ENCODE data around the gene C5orf22.

C5orf22 gene

DNA sequence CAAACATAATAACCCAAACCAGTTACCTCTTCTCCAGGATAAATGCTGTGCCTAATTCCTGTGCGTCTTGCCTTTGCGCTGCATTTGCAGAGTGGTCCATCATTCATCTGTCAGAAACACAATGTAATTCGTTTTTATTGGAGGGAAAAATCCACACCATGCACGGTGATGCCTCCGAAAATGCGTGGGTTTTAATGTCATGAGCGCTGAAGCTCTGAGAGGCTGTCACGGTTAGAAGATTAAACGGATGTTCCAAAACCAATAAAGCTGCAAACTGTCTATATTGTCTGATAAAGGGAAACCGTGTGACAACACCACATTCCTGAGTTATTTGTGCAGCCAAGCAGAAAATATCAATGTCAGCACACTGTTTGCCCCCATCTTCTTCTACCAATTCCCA, 27.6 kb upstream of the C5orf22 start:
- H3K9ac ChIP-seq (ENCODE audit: low read depth in 1 of 2, low read length in 2 of 2): no peak overlapping the region
- no peaks in the 10 kb centered on the region for H3K27me3 ChIP-seq (ENCODE audit: control insufficient read depth in 2 of 2, insufficient read depth in 2 of 2, low read length in 2 of 2)
- peaks cover 64 to 69% of the 10 kb centered on the region in 2 donors for H3K36me3 ChIP-seq (ENCODE audit: control insufficient read depth in 2 of 2, insufficient read depth in 2 of 2, low read length in 2 of 2)
- no peak overlapping the region for H3K4me3 ChIP-seq (ENCODE audit: low read length in 2 of 2)
- no peaks in the 10 kb centered on the region for H3K9me3 ChIP-seq (ENCODE audit: control insufficient read depth in 2 of 2, low read length in 2 of 2)
- H3K4me1 ChIP-seq (ENCODE audit: control insufficient read depth in 2 of 2, insufficient read depth in 2 of 2, low read length in 2 of 2): no peaks in the 10 kb centered on the region
- H3K27ac ChIP-seq (ENCODE audit: low read depth in 2 of 2, low read length in 2 of 2): no peak overlapping the region

DNA sequence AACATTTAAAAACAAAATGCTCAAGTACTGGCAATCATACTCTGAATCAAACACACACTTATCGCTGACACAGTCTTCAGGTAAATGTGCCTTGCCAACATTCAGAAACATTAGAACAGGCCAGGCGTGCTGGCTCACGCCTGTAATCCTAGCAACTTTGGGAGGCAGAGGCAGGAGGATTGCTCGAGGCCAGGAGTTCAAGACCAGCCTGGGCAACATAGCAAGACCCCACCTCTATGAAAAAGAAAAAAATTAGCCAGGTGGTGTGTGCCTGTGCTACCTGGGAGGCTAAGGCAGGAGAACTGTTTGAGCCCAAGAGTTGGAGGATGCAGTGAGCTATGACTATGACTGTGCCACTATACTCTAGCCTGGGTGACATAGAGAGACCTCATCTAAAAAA, 20.8 kb upstream of the C5orf22 start:
- H3K9ac ChIP-seq (ENCODE audit: low read depth in 1 of 2, low read length in 2 of 2): no peak overlapping the region
- no peaks in the 10 kb centered on the region for H3K4me1 ChIP-seq (ENCODE audit: control insufficient read depth in 2 of 2, insufficient read depth in 2 of 2, low read length in 2 of 2)
- H3K27me3 ChIP-seq (ENCODE audit: control insufficient read depth in 2 of 2, insufficient read depth in 2 of 2, low read length in 2 of 2): no peaks in the 10 kb centered on the region
- H3K4me3 ChIP-seq (ENCODE audit: low read length in 2 of 2): no peak overlapping the region
- no peaks in the 10 kb centered on the region for H3K9me3 ChIP-seq (ENCODE audit: control insufficient read depth in 2 of 2, low read length in 2 of 2)
- H3K27ac ChIP-seq (ENCODE audit: low read depth in 2 of 2, low read length in 2 of 2): no peak overlapping the region
- peaks cover 59 to 61% of the 10 kb centered on the region in 2 donors for H3K36me3 ChIP-seq (ENCODE audit: control insufficient read depth in 2 of 2, insufficient read depth in 2 of 2, low read length in 2 of 2)

DNA sequence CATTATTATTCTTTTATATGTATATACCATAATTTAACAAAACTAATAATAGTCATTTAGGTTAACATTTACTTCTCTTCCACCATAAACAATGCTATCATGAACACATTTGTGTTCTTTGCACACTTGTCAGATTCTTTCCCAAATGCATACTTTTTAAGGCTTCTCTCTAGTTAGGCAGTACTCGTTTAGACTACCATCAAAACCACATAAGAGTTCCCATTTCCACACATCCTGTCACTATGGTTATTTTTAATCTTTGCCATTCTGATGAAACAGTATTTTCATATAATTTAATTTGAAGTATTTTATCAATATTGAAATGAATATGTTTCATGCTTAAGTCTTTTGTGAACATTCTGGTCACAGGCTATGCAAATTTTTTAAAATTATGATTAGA, 15.3 kb upstream of the C5orf22 start:
- Histone ChIP-seq H3K9me3 (ENCODE audit: control insufficient read depth in 2 of 2, low read length in 2 of 2) (no peaks in the 10 kb centered on the region), H3K4me1 (ENCODE audit: control insufficient read depth in 2 of 2, insufficient read depth in 2 of 2, low read length in 2 of 2) (no peaks in the 10 kb centered on the region), H3K4me3 (ENCODE audit: low read length in 2 of 2) (no peak overlapping the region), H3K27me3 (ENCODE audit: control insufficient read depth in 2 of 2, insufficient read depth in 2 of 2, low read length in 2 of 2) (no peaks in the 10 kb centered on the region), H3K36me3 (ENCODE audit: control insufficient read depth in 2 of 2, insufficient read depth in 2 of 2, low read length in 2 of 2) (peaks cover 42 to 52% of the 10 kb centered on the region in 2 donors), H3K9ac (ENCODE audit: low read depth in 1 of 2, low read length in 2 of 2) (no peak overlapping the region), H3K27ac (ENCODE audit: low read depth in 2 of 2, low read length in 2 of 2) (no peak overlapping the region)

DNA sequence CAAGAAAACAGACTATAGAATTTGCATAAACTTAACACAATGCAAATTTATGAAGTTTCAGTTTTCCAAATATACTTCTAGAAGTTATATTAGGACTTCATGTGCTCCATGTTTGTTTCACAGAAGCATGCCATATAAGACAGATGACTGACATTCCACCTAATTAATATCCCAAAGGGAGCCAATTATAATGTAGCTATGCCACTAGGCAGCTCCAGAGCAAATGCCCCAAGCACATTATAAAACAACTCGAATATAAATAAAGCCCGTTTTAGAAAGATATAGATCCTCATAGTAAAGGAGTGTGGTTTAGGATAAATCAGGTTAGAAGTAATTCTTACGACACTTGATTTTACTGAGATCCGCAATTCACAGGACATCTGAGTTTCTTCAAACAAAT, 9.1 kb upstream of the C5orf22 start:
- no peak overlapping the region for H3K4me3 ChIP-seq (ENCODE audit: low read length in 2 of 2)
- H3K9ac ChIP-seq (ENCODE audit: low read depth in 1 of 2, low read length in 2 of 2): no peak overlapping the region
- H3K36me3 ChIP-seq (ENCODE audit: control insufficient read depth in 2 of 2, insufficient read depth in 2 of 2, low read length in 2 of 2): peaks cover 53 to 54% of the 10 kb centered on the region in 2 donors
- H3K27ac ChIP-seq (ENCODE audit: low read depth in 2 of 2, low read length in 2 of 2): no peak overlapping the region
- H3K4me1 ChIP-seq (ENCODE audit: control insufficient read depth in 2 of 2, insufficient read depth in 2 of 2, low read length in 2 of 2): no peaks in the 10 kb centered on the region
- no peaks in the 10 kb centered on the region for H3K27me3 ChIP-seq (ENCODE audit: control insufficient read depth in 2 of 2, insufficient read depth in 2 of 2, low read length in 2 of 2)
- H3K9me3 ChIP-seq (ENCODE audit: control insufficient read depth in 2 of 2, low read length in 2 of 2): no peaks in the 10 kb centered on the region

DNA sequence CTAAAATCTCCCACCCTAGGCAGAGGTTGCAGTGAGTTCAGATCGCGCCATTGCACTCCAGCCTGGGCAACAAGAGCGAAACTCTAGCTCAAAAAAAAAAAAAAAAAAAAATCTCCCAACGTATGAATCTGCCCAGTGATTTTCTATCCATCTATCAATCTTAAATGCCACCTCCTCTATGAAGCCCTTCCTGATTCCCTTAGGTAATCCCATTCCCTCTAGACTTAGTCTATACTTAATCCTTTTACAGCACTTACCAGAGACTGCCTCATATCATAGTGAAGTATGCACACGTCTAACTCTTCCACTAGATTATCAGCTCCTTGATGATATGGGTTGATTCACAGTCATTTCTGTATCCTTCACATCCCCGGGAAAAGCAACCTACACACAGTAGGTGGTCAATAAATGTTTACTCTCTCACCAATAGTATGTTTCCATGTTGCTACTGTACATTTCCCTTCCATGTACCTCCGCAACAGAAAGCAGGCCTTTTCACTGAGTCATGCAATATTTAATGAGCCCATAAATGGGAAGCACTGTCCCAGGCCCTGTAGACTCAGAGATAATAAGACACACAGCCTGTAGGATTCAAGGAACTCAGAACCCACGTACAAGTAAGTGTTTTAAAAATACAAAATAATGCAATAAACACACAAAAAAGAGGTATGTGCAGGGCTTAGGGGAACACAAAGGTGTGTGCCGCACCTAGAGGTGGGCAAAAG, 1.4 kb upstream of the C5orf22 start:
- Histone ChIP-seq H3K4me1 (ENCODE audit: control insufficient read depth in 2 of 2, insufficient read depth in 2 of 2, low read length in 2 of 2) (peaks cover 9 to 17% of the 10 kb centered on the region in 2 donors), H3K9me3 (ENCODE audit: control insufficient read depth in 2 of 2, low read length in 2 of 2) (no peaks in the 10 kb centered on the region), H3K36me3 (ENCODE audit: control insufficient read depth in 2 of 2, insufficient read depth in 2 of 2, low read length in 2 of 2) (peaks cover 38 to 45% of the 10 kb centered on the region in 2 donors), H3K9ac (ENCODE audit: low read depth in 1 of 2, low read length in 2 of 2) (peak overlapping the region in 1 of 2 donors; percentile 3), H3K4me3 (ENCODE audit: low read length in 2 of 2) (peak overlapping the region; percentile 85 to 98), H3K27me3 (ENCODE audit: control insufficient read depth in 2 of 2, insufficient read depth in 2 of 2, low read length in 2 of 2) (no peaks in the 10 kb centered on the region), H3K27ac (ENCODE audit: low read depth in 2 of 2, low read length in 2 of 2) (no peak overlapping the region)

DNA sequence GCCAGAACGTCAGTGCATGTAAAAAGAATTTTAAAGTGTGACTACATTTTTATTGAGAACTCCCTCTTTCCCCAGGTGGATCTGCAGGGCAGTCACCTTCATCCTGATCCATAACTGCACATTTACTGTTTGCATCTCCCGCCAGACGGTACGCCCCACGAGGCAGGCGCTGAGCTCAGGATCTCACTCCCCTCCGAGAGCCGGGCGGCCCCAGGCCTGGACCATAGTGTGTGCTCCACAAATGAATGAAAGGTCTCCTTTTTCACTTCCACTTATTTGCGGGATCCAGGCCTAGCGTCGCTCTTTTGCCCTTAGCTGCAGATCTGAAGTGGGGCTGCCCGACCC, 586 bp upstream of the C5orf22 start:
- Histone ChIP-seq H3K27ac (ENCODE audit: low read depth in 2 of 2, low read length in 2 of 2) (peak overlapping the region; percentile 47 to 78), H3K36me3 (ENCODE audit: control insufficient read depth in 2 of 2, insufficient read depth in 2 of 2, low read length in 2 of 2) (peaks cover 31 to 41% of the 10 kb centered on the region in 2 donors), H3K4me1 (ENCODE audit: control insufficient read depth in 2 of 2, insufficient read depth in 2 of 2, low read length in 2 of 2) (peaks cover 9 to 17% of the 10 kb centered on the region in 2 donors), H3K9me3 (ENCODE audit: control insufficient read depth in 2 of 2, low read length in 2 of 2) (no peaks in the 10 kb centered on the region), H3K27me3 (ENCODE audit: control insufficient read depth in 2 of 2, insufficient read depth in 2 of 2, low read length in 2 of 2) (no peaks in the 10 kb centered on the region), H3K4me3 (ENCODE audit: low read length in 2 of 2) (peak overlapping the region; percentile 85 to 98), H3K9ac (ENCODE audit: low read depth in 1 of 2, low read length in 2 of 2) (peak overlapping the region; percentile 64 to 92)

DNA sequence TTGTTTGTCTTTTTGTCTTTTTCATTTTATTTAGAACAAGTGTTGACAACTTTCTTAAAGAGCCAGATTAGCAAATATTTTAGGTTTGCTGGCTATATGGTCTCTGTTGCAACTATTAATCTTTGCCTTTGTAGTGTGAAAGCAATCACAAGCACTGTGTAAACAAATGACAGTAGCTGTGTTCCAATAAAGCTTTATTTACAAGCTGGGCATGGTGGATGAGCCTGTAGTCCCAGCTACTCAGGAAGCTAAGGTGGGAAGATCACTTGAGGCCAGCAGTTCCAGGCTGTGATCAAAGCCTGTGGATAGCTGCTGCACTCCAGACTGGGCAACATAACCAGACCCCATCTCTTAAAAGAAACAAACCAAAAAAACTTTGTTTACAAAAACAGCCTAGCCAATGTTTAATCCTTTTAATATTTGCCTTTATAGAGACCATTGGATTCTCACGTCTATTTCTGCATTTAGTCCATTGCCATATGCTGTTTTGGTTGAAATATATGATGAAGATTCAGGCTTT, 2.5 kb downstream of the C5orf22 start:
- H3K9me3 ChIP-seq (ENCODE audit: control insufficient read depth in 2 of 2, low read length in 2 of 2): no peaks in the 10 kb centered on the region
- no peak overlapping the region for H3K27ac ChIP-seq (ENCODE audit: low read depth in 2 of 2, low read length in 2 of 2)
- H3K9ac ChIP-seq (ENCODE audit: low read depth in 1 of 2, low read length in 2 of 2): no peak overlapping the region
- H3K4me3 ChIP-seq (ENCODE audit: low read length in 2 of 2): no peak overlapping the region
- H3K4me1 ChIP-seq (ENCODE audit: control insufficient read depth in 2 of 2, insufficient read depth in 2 of 2, low read length in 2 of 2): peaks cover 9 to 17% of the 10 kb centered on the region in 2 donors
- H3K27me3 ChIP-seq (ENCODE audit: control insufficient read depth in 2 of 2, insufficient read depth in 2 of 2, low read length in 2 of 2): no peaks in the 10 kb centered on the region
- peaks cover 27 to 39% of the 10 kb centered on the region in 2 donors for H3K36me3 ChIP-seq (ENCODE audit: control insufficient read depth in 2 of 2, insufficient read depth in 2 of 2, low read length in 2 of 2)

DNA sequence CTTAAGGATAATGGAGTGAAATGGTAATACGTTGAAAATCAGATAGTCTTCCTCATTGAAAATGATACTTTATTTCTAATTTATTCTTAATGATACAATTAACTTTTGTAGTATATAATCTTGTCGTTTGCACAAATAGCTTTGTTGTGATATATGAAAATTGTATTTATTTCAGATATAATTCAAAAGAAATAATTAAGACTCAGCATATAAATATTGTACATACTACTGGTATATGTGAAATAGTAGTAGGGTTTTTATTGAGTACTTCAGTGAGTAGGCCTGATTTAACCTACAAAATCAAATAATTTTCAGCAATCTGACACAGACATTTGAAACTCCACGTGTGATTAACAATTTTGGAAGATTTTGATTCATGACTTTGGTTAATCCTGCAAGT, 4.8 kb downstream of the C5orf22 start:
- peaks cover 42 to 55% of the 10 kb centered on the region in 2 donors for H3K36me3 ChIP-seq (ENCODE audit: control insufficient read depth in 2 of 2, insufficient read depth in 2 of 2, low read length in 2 of 2)
- H3K9ac ChIP-seq (ENCODE audit: low read depth in 1 of 2, low read length in 2 of 2): no peak overlapping the region
- H3K4me1 ChIP-seq (ENCODE audit: control insufficient read depth in 2 of 2, insufficient read depth in 2 of 2, low read length in 2 of 2): peaks cover 3 to 9% of the 10 kb centered on the region in 2 donors
- no peak overlapping the region for H3K27ac ChIP-seq (ENCODE audit: low read depth in 2 of 2, low read length in 2 of 2)
- no peaks in the 10 kb centered on the region for H3K9me3 ChIP-seq (ENCODE audit: control insufficient read depth in 2 of 2, low read length in 2 of 2)
- H3K4me3 ChIP-seq (ENCODE audit: low read length in 2 of 2): no peak overlapping the region
- H3K27me3 ChIP-seq (ENCODE audit: control insufficient read depth in 2 of 2, insufficient read depth in 2 of 2, low read length in 2 of 2): no peaks in the 10 kb centered on the region

DNA sequence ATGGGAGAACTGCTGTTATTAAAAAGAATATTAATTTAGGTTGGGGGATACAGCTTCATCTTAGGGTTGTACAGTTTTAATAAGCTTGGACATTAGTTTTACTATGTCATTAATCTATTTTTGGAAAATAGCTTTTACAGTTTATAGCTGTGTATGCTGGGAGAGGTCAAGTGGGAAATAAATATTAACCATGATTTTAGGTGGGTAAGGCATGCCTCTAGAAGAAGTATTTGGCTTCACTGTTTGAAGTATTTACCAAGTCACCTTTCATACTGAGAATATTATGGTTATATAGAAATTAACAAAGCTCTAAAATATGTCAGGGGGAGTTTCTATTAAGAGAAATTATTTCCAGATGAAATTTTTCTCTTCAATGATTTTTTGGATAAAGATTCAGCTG, 5.2 kb downstream of the C5orf22 start:
- H3K27ac ChIP-seq (ENCODE audit: low read depth in 2 of 2, low read length in 2 of 2): no peak overlapping the region
- peaks cover 45 to 55% of the 10 kb centered on the region in 2 donors for H3K36me3 ChIP-seq (ENCODE audit: control insufficient read depth in 2 of 2, insufficient read depth in 2 of 2, low read length in 2 of 2)
- H3K9me3 ChIP-seq (ENCODE audit: control insufficient read depth in 2 of 2, low read length in 2 of 2): no peaks in the 10 kb centered on the region
- no peak overlapping the region for H3K4me3 ChIP-seq (ENCODE audit: low read length in 2 of 2)
- H3K4me1 ChIP-seq (ENCODE audit: control insufficient read depth in 2 of 2, insufficient read depth in 2 of 2, low read length in 2 of 2): peaks cover 3 to 9% of the 10 kb centered on the region in 2 donors
- H3K9ac ChIP-seq (ENCODE audit: low read depth in 1 of 2, low read length in 2 of 2): no peak overlapping the region
- no peaks in the 10 kb centered on the region for H3K27me3 ChIP-seq (ENCODE audit: control insufficient read depth in 2 of 2, insufficient read depth in 2 of 2, low read length in 2 of 2)

DNA sequence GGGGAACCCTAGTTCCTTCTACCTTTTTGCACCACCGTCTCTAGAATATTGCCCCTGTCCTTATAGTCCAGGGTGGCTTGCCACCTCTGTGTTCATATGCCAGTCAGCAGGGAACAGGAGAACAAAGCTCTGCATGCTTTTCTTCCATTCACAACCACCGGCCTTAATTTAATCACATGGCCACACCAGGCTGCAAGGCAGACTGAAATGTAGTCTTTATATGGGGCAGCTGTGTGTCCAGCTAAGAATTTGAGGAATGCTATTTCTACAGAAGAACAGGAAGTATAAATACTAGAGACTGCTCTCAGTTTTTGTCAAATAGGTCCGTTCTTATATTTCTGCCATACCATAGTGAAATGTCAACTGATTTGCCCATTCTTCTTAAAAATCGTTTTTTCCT, 5.8 kb downstream of the C5orf22 start:
- no peaks in the 10 kb centered on the region for H3K27me3 ChIP-seq (ENCODE audit: control insufficient read depth in 2 of 2, insufficient read depth in 2 of 2, low read length in 2 of 2)
- peaks cover 3 to 9% of the 10 kb centered on the region in 2 donors for H3K4me1 ChIP-seq (ENCODE audit: control insufficient read depth in 2 of 2, insufficient read depth in 2 of 2, low read length in 2 of 2)
- no peak overlapping the region for H3K4me3 ChIP-seq (ENCODE audit: low read length in 2 of 2)
- H3K9me3 ChIP-seq (ENCODE audit: control insufficient read depth in 2 of 2, low read length in 2 of 2): no peaks in the 10 kb centered on the region
- peaks cover 47 to 56% of the 10 kb centered on the region in 2 donors for H3K36me3 ChIP-seq (ENCODE audit: control insufficient read depth in 2 of 2, insufficient read depth in 2 of 2, low read length in 2 of 2)
- H3K9ac ChIP-seq (ENCODE audit: low read depth in 1 of 2, low read length in 2 of 2): no peak overlapping the region
- no peak overlapping the region for H3K27ac ChIP-seq (ENCODE audit: low read depth in 2 of 2, low read length in 2 of 2)

Measured in mucosa of rectum (tissue), 2 donors.